ENCODE measurements around the gene MAP2K5. TPM values are rescaled to one million over a fixed set of nuclear protein-coding genes. Genes with fewer than 3 reads are reported as not detected.
"Not testable (repeated sequence)": the region's sequence is repeated elsewhere in the genome, so short reads cannot be mapped to it uniquely, and the experiment has no call there.

MAP2K5 gene
- total RNA-seq, 1 donor from 2014 or later, result 29.8 TPM

DNA sequence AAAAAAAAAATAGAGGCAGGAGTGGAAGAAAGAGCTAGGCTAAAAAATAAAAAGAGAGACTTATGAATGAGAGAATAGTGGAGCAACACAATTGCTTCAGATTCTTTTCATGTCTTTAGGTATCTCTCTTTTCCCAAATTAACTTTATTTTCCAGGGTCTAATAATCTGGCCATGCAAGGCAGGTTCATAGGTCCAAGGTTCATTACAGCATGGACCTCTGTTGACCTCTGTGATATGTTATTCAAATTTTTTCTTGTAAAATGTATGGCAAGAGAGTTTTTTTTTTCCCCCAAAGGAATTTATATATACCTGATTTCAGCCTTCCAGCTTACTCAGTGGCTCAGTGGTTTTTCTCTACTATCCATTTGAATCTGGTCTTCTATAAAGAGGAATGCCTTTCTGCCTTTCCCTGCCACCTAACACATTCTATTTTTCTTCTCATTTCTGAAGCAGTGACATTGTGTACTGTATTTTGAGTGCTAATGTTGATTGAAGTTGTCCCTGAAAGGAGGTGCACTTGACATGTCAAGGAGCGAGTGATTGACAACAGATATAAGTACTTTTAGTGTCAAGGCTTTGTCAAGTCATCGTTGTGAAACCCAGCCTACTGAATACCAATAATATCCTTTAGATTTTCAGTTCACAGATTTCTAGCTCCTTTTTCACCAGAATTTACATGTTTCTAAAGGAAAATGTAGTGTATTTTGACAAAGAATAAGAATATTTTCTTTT, 118.5 kb downstream of the MAP2K5 start:
- Mint-ChIP-seq H3K4me3 (no peak overlapping the region), H3K27me3 (ENCODE audit: low read depth) (no peaks in the 10 kb centered on the region), H3K4me1 (no peaks in the 10 kb centered on the region), H3K9me3 (peaks cover under 1% of the 10 kb centered on the region), H3K27ac (no peak overlapping the region), H3K36me3 (peaks cover 20% of the 10 kb centered on the region)
- TF ChIP-seq, protein P1, sequence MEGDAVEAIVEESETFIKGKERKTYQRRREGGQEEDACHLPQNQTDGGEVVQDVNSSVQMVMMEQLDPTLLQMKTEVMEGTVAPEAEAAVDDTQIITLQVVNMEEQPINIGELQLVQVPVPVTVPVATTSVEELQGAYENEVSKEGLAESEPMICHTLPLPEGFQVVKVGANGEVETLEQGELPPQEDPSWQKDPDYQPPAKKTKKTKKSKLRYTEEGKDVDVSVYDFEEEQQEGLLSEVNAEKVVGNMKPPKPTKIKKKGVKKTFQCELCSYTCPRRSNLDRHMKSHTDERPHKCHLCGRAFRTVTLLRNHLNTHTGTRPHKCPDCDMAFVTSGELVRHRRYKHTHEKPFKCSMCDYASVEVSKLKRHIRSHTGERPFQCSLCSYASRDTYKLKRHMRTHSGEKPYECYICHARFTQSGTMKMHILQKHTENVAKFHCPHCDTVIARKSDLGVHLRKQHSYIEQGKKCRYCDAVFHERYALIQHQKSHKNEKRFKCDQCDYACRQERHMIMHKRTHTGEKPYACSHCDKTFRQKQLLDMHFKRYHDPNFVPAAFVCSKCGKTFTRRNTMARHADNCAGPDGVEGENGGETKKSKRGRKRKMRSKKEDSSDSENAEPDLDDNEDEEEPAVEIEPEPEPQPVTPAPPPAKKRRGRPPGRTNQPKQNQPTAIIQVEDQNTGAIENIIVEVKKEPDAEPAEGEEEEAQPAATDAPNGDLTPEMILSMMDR (IDR thresholded peaks at IDR 0.05; ENCODE audit: unreplicated experiment), result no peak
- no peak for DNase-seq (ENCODE audit: low spot score in 2 of 2, unreplicated experiment in 2 of 2)

DNA sequence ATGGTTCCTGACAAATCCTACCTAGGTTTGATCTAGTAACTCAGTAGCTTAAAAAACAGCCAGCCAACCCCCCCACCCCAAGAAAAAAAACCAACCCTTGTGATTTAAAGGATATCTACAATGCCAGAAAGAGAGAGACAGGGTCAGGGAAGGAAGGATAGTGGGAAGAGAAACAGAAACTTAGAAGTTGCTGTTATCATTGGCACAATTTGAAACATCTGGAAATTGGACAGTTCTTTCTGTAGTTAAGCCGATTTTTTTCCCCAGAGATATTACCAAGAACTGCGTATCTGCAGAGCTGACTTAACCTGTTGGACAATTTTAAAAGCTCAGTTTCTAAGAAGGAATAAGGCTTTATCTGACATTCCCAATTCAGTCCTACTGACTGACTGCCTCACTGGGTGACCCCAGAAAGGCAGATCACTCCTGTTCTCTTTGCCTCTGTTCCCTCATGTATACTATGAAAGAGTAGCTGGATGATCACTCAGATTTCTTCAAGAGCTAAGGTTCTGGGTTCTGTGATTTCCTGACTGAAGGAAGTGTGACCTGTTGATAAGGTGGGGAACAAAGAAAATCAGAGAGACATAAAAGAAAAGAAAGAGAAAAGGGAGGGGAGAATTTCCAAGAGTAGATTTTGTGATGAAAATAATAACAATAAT, 128.3 kb downstream of the MAP2K5 start:
- TF ChIP-seq, protein P1 (IDR thresholded peaks at IDR 0.05; ENCODE audit: unreplicated experiment), result no peak
- no peaks in the 10 kb centered on the region for H3K4me1 Mint-ChIP-seq
- no peaks in the 10 kb centered on the region for H3K27me3 Mint-ChIP-seq (ENCODE audit: low read depth)
- no peak for DNase-seq (ENCODE audit: low spot score in 2 of 2, unreplicated experiment in 2 of 2)
- H3K9me3 Mint-ChIP-seq, result peaks cover 4% of the 10 kb centered on the region
- H3K27ac Mint-ChIP-seq, result no peak overlapping the region
- no peak overlapping the region for H3K4me3 Mint-ChIP-seq
- peaks cover 14% of the 10 kb centered on the region for H3K36me3 Mint-ChIP-seq

DNA sequence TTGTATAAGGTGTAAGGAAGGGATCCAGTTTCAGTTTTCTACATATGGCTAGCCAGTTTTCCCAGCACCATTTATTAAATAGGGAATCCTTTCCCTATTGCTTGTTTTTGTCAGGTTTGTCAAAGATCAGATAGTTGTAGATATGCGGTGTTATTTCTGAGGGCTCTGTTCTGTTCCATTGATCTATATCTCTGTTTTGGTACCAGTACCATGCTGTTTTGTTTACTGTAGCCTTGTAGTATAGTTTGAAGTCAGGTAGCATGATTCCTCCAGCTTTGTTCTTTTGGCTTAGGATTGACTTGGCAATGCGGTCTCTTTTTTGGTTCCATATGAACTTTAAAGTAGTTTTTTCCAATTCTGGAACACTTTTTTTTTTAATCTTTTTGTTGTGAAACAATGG, 130.3 kb downstream of the MAP2K5 start:
- H3K4me3 Mint-ChIP-seq; DNase-seq (ENCODE audit: low spot score in 2 of 2, unreplicated experiment in 2 of 2); H3K27me3 Mint-ChIP-seq (ENCODE audit: low read depth); H3K4me1 Mint-ChIP-seq; H3K9me3 Mint-ChIP-seq; H3K27ac Mint-ChIP-seq: not testable (repeated sequence)
- H3K36me3 Mint-ChIP-seq, result peaks cover 14% of the 10 kb centered on the region

GRCh38 chr15:67674983-67675382, 132.5 kb downstream of the MAP2K5 start:
- DNase-seq (ENCODE audit: low spot score in 2 of 2, unreplicated experiment in 2 of 2), result no peak
- Mint-ChIP-seq H3K27ac (no peak overlapping the region), H3K4me3 (no peak overlapping the region), H3K4me1 (no peaks in the 10 kb centered on the region), H3K9me3 (peaks cover 4% of the 10 kb centered on the region), H3K36me3 (peaks cover 10% of the 10 kb centered on the region), H3K27me3 (ENCODE audit: low read depth) (no peaks in the 10 kb centered on the region)
- TF ChIP-seq, protein P1 (IDR thresholded peaks at IDR 0.05; ENCODE audit: unreplicated experiment), result no peak

DNA sequence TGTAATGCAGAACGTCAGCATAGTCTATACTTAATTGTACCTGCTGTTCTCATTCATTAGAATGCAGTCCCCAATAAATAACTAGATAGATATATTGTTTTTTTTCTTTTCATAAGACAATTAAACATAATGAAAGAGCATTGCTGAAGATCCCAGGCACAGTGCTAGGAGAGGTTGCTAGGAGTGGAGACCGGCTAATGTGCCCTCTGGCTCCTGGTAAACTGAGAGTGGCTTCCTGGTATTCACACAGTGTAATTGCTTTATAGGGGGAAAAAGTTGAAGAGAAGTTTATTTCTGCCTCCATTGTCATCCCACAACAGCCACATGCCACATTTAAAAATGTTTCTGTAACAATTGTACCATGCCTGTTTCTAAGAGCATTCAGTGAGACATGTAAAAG, 135.6 kb downstream of the MAP2K5 start:
- H3K27me3 Mint-ChIP-seq (ENCODE audit: low read depth), result no peaks in the 10 kb centered on the region
- TF ChIP-seq, protein P1 (IDR thresholded peaks at IDR 0.05; ENCODE audit: unreplicated experiment), result no peak
- H3K27ac Mint-ChIP-seq, result no peak overlapping the region
- DNase-seq (ENCODE audit: low spot score in 2 of 2, unreplicated experiment in 2 of 2), result no peak
- peaks cover 8% of the 10 kb centered on the region for H3K36me3 Mint-ChIP-seq
- peaks cover under 1% of the 10 kb centered on the region for H3K9me3 Mint-ChIP-seq
- H3K4me3 Mint-ChIP-seq, result no peak overlapping the region
- H3K4me1 Mint-ChIP-seq, result no peaks in the 10 kb centered on the region

GRCh38 chr15:67678993-67679392, 136.5 kb downstream of the MAP2K5 start:
- H3K4me1 Mint-ChIP-seq, result no peaks in the 10 kb centered on the region
- TF ChIP-seq, protein P1 (IDR thresholded peaks at IDR 0.05; ENCODE audit: unreplicated experiment), result no peak
- H3K36me3 Mint-ChIP-seq, result peaks cover 14% of the 10 kb centered on the region
- no peaks in the 10 kb centered on the region for H3K27me3 Mint-ChIP-seq (ENCODE audit: low read depth)
- no peak overlapping the region for H3K27ac Mint-ChIP-seq
- H3K4me3 Mint-ChIP-seq, result no peak overlapping the region
- DNase-seq (ENCODE audit: low spot score in 2 of 2, unreplicated experiment in 2 of 2), result no peak
- H3K9me3 Mint-ChIP-seq, result peaks cover 9% of the 10 kb centered on the region
